H1 (cell line): ENCODE data around the gene EVC2. TPM values are rescaled to one million over a fixed set of nuclear protein-coding genes. Genes with fewer than 3 reads are reported as not detected.

Experiments used
- CTCF ChIA-PET: fragments of 300-600 bp; sonication (Branson Sonifier 250); formaldehyde crosslinking; loops from one replicate; lab custom pipeline; 2021; ENCODE audit not compliant: partially characterized antibody; lab: Charles Lee
- POLR2A ChIA-PET: fragments of 300-600 bp; sonication (Branson Sonifier 250); formaldehyde crosslinking; loops from one replicate; lab custom pipeline; 2021; ENCODE audit warnings: inconsistent platforms; ENCODE audit not compliant: partially characterized antibody; lab: Charles Lee
- DNase-seq, 2 experiments: peaks; one replicate each; pipeline versions ENCODE4 v3.0.0 to v3.0.0-alpha.2; 2010 to 2022; ENCODE audit warnings: low spot score in 2 of 2, low read depth in 1 of 2, mixed read lengths in 1 of 2
- FAIRE-seq: peaks from 2 replicates; lab custom pipeline; 2011; peaks lifted over from hg19 to GRCh38; lab: Jason Lieb, UNC
- H2AFZ ChIP-seq: 2 replicates; pipeline ENCODE4 v1.8.1; 2012; ENCODE audit warnings: low read length, inconsistent platforms
- H2AK5ac ChIP-seq: 2 replicates; pipeline ENCODE4 v1.6.1; 2013; ENCODE audit warnings: low read depth, low read length
- H2BK120ac ChIP-seq: replicated peaks from 2 replicates; pipeline ENCODE3; 2013; ENCODE audit warnings: low read depth, low read length, inconsistent platforms
- H2BK12ac ChIP-seq: 2 replicates; pipeline ENCODE4 v1.6.1; 2013; ENCODE audit warnings: low read depth, low read length
- H2BK15ac ChIP-seq: 2 replicates; pipeline ENCODE4 v1.6.1; 2013; ENCODE audit warnings: low read length
- H2BK20ac ChIP-seq: 2 replicates; pipeline ENCODE4 v1.6.1; 2013; ENCODE audit warnings: low read length
- H2BK5ac ChIP-seq: 2 replicates; pipeline ENCODE4 v1.6.1; 2013; ENCODE audit warnings: low read depth, low read length
- H3K14ac ChIP-seq: 2 replicates; pipeline ENCODE4 v1.6.1; 2013; ENCODE audit warnings: inconsistent platforms; ENCODE audit not compliant: insufficient read length
- H3K18ac ChIP-seq: 2 replicates; pipeline ENCODE4 v1.6.1; 2013; ENCODE audit warnings: low read length; ENCODE audit errors: extremely low read depth
- H3K23ac ChIP-seq: 2 replicates; pipeline ENCODE4 v1.6.1; 2013; ENCODE audit warnings: inconsistent platforms; ENCODE audit not compliant: insufficient read length
- H3K23me2 ChIP-seq: 2 replicates; pipeline ENCODE4 v1.6.1; 2013; ENCODE audit warnings: low read depth, low read length
- H3K27ac ChIP-seq: 2 replicates; pipeline ENCODE4 v1.6.1; 2011; ENCODE audit warnings: low read depth, low read length, inconsistent platforms
- H3K27me3 ChIP-seq, 4 experiments: replicated peaks in 1 of 4; 1 replicate in 1 of 4; 2 replicates in 3 of 4; pipeline versions ENCODE4 v1.6.1 to v1.8.1; 2011 to 2013; ENCODE audit warnings: low read length in 3 of 4, mild to moderate bottlenecking in 3 of 4, inconsistent platforms in 2 of 4, mixed read lengths in 2 of 4, moderate library complexity in 1 of 4; ENCODE audit not compliant: control insufficient read depth in 3 of 4, insufficient read depth in 3 of 4; ENCODE audit errors: extremely low read depth in 1 of 4
- H3K36me3 ChIP-seq, 4 experiments: 2 replicates each; pipeline versions ENCODE4 v1.6.1 to v1.8.1; 2011 to 2013; ENCODE audit warnings: mild to moderate bottlenecking in 4 of 4, low read length in 3 of 4, moderate library complexity in 2 of 4, control low read depth in 1 of 4, inconsistent platforms in 1 of 4; ENCODE audit not compliant: insufficient read depth in 4 of 4, control insufficient read depth in 2 of 4
- H3K4ac ChIP-seq: replicated peaks from 2 replicates; pipeline ENCODE3; 2013; ENCODE audit warnings: low read length, low read depth, mixed read lengths, inconsistent platforms; ENCODE audit not compliant: insufficient read length
- H3K4me1 ChIP-seq, 4 experiments: replicated peaks in 1 of 4; 1 replicate in 1 of 4; 2 replicates in 3 of 4; pipeline versions ENCODE4 v1.6.1 to v1.8.1; 2011 to 2013; ENCODE audit warnings: low read length in 3 of 4, inconsistent platforms in 2 of 4, mixed read lengths in 1 of 4; ENCODE audit not compliant: insufficient read depth in 4 of 4, control insufficient read depth in 3 of 4
- H3K4me2 ChIP-seq, 2 experiments: 2 replicates each; pipeline versions ENCODE4 v1.6.1 to v1.8.1; 2011 to 2013; ENCODE audit warnings: low read depth in 2 of 2, low read length in 2 of 2, control low read depth in 1 of 2, inconsistent platforms in 1 of 2, mild to moderate bottlenecking in 1 of 2; ENCODE audit not compliant: insufficient read depth in 1 of 2
- H3K4me3 ChIP-seq, 4 experiments: fragments of 200-600, 300-600 bp in 1 of 4; sonication (generic), shearing (Covaris generic), sonication (Bioruptor Twin) in 1 of 4; 2 replicates each; pipeline versions ENCODE4 v1.5.1 to v1.8.1; 2011 to 2016; ENCODE audit warnings: low read length in 4 of 4, low read depth in 3 of 4, control low read depth in 2 of 4, inconsistent platforms in 2 of 4, mild to moderate bottlenecking in 2 of 4, mixed read lengths in 1 of 4, moderate library complexity in 1 of 4; ENCODE audit not compliant: insufficient read depth in 2 of 4; ENCODE audit errors: extremely low read depth in 1 of 4
- H3K56ac ChIP-seq: replicated peaks from 2 replicates; pipeline ENCODE3; 2013; ENCODE audit warnings: low read depth, mild to moderate bottlenecking, mixed read lengths, low read length, inconsistent platforms; ENCODE audit not compliant: insufficient read length
- H3K79me1 ChIP-seq: 2 replicates; pipeline ENCODE4 v1.6.1; 2013; ENCODE audit warnings: low read depth, low read length, control low read depth
- H3K79me2 ChIP-seq, 2 experiments: 2 replicates each; pipeline versions ENCODE4 v1.6.1 to v1.8.1; 2012 to 2013; ENCODE audit warnings: low read length in 2 of 2, mild to moderate bottlenecking in 2 of 2, inconsistent platforms in 1 of 2; ENCODE audit not compliant: insufficient read depth in 2 of 2, control insufficient read depth in 1 of 2
- H3K9ac ChIP-seq, 4 experiments: replicated peaks in 1 of 4; 1 replicate in 1 of 4; 2 replicates in 3 of 4; pipeline versions ENCODE4 v1.6.1 to v1.8.1; 2011 to 2013; ENCODE audit warnings: low read depth in 3 of 4, low read length in 3 of 4, control low read depth in 2 of 4, mild to moderate bottlenecking in 2 of 4, moderate library complexity in 2 of 4, inconsistent platforms in 1 of 4; ENCODE audit errors: extremely low read depth in 1 of 4
- H3K9me3 ChIP-seq, 2 experiments: 2 replicates each; pipeline versions ENCODE4 v1.6.1 to v1.8.1; 2012 to 2013; ENCODE audit warnings: mild to moderate bottlenecking in 2 of 2, moderate library complexity in 2 of 2, control low read depth in 1 of 2, inconsistent platforms in 1 of 2, low read depth in 1 of 2, low read length in 1 of 2, mixed read lengths in 1 of 2; ENCODE audit not compliant: insufficient read depth in 2 of 2
- H4K20me1 ChIP-seq, 2 experiments: replicated peaks in 1 of 2; 2 replicates each; pipeline versions ENCODE3 to v1.8.1; 2011 to 2013; ENCODE audit warnings: inconsistent platforms in 2 of 2, low read length in 2 of 2, mild to moderate bottlenecking in 1 of 2; ENCODE audit not compliant: insufficient read depth in 2 of 2, control insufficient read depth in 1 of 2
- H4K5ac ChIP-seq: 2 replicates; pipeline ENCODE4 v1.6.1; 2013; ENCODE audit warnings: low read length, low read depth, mixed read lengths, inconsistent platforms; ENCODE audit not compliant: insufficient read length
- H4K8ac ChIP-seq: 2 replicates; pipeline ENCODE4 v1.8.0; 2013; ENCODE audit warnings: mild to moderate bottlenecking, moderate library complexity, low read length, inconsistent platforms; ENCODE audit not compliant: insufficient read depth; ENCODE audit errors: extremely low read depth
- H4K91ac ChIP-seq: replicated peaks from 2 replicates; pipeline ENCODE3; 2013; ENCODE audit warnings: low read length, mixed read lengths, inconsistent platforms; ENCODE audit not compliant: insufficient read length
- ATF2 ChIP-seq: IDR thresholded peaks from 2 replicates; pipeline ENCODE4 v1.6.1; 2012; ENCODE audit warnings: low read length, inconsistent platforms
- CEBPB ChIP-seq: IDR thresholded peaks from 2 replicates; pipeline ENCODE4 v1.6.1; 2012; ENCODE audit warnings: low read depth, low read length
- CHD1 ChIP-seq: IDR thresholded peaks from 2 replicates; pipeline ENCODE4 v1.6.1; 2012; ENCODE audit warnings: low read depth, low read length, improper control_type of control experiment
- CHD2 ChIP-seq: IDR thresholded peaks from 2 replicates; pipeline ENCODE4 v1.6.1; 2012; ENCODE audit warnings: low read length, improper control_type of control experiment
- CTBP2 ChIP-seq: IDR thresholded peaks from 2 replicates; pipeline ENCODE4 v1.7.0; 2011; ENCODE audit warnings: borderline replicate concordance, mild to moderate bottlenecking, moderate library complexity, mixed read lengths, low read length; ENCODE audit not compliant: insufficient read depth, insufficient read length
- FOSL1 ChIP-seq: IDR thresholded peaks from 2 replicates; pipeline ENCODE4 v1.6.1; 2011; ENCODE audit warnings: mild to moderate bottlenecking, low read depth, low read length, moderate library complexity; ENCODE audit not compliant: insufficient read depth
- GABPA ChIP-seq: IDR thresholded peaks from 2 replicates; pipeline ENCODE4 v1.6.1; 2011; ENCODE audit warnings: mild to moderate bottlenecking, low read length, moderate library complexity, borderline replicate concordance; ENCODE audit not compliant: insufficient read depth
- RAD21 ChIP-seq, 2 experiments: IDR thresholded peaks in 1 of 2; conservative IDR thresholded peaks in 1 of 2; 2 replicates each; pipeline ENCODE4 v1.6.1; 2011; ENCODE audit warnings: low read depth in 2 of 2, low read length in 2 of 2, improper control_type of control experiment in 1 of 2, inconsistent platforms in 1 of 2, mild to moderate bottlenecking in 1 of 2, moderate library complexity in 1 of 2
- RNF2 ChIP-seq: fragments of 200-900, 300-1000 bp; sonication (generic); IDR thresholded peaks from 2 replicates; pipeline ENCODE4 v1.7.1; 2016; ENCODE audit warnings: borderline replicate concordance, low read depth, mild to moderate bottlenecking, antibody characterized with exemption, low read length; ENCODE audit not compliant: poor library complexity, severe bottlenecking; ENCODE audit errors: missing control alignments
- SRF ChIP-seq: IDR thresholded peaks from 2 replicates; pipeline ENCODE4 v1.6.1; 2011; ENCODE audit warnings: mild to moderate bottlenecking, low read depth, low read length, moderate library complexity
- TBP ChIP-seq: IDR thresholded peaks from 2 replicates; pipeline ENCODE4 v1.6.1; 2011; ENCODE audit warnings: low read depth, low read length, improper control_type of control experiment
- WGBS, 2 experiments: shearing (Covaris generic) in 1 of 2; methylation state at CpG; one replicate each; pipeline versions ENCODE4 v1.1.6 to v1.1.7; 2013 to 2015; ENCODE audit warnings: low lambda C conversion rate in 2 of 2, mixed read lengths in 2 of 2, inconsistent platforms in 1 of 2, low coverage in 1 of 2, missing lambda C conversion rate in 1 of 2; ENCODE audit not compliant: insufficient replicate concordance in 2 of 2, insufficient coverage in 1 of 2, insufficient read length in 1 of 2; ENCODE audit errors: extremely low coverage in 1 of 2, missing lambda C conversion rate in 1 of 2; 5-methylcytosine and 5-hydroxymethylcytosine counted together
- polyA plus RNA-seq, 7 experiments: library from polyadenylated mRNA; depleted of rRNA in 3 of 7; stranded (reverse) in 5 of 7; unstranded in 2 of 7; fragments of >200 nt in 5 of 7; fragments of 200-250 nt in 2 of 7; gene quantifications; 1 replicate in 5 of 7; 2 replicates in 1 of 7; 4 replicates in 1 of 7; pipeline versions ENCODE4 v1.2.1 to v1.2.3, GENCODE V29; 2011 to 2013; ENCODE audit warnings: missing spikeins in 2 of 7, mixed read lengths in 2 of 7
- total RNA-seq: library from RNA; stranded (reverse); fragmentation: NEBNext Ultra II Directional; extraction: Animal tissue kit (Norgen Biotek cat#: 25700); gene quantifications from 2 replicates; pipeline ENCODE4 v1.2.1, GENCODE V29; 2021

The EVC2 gene
- total and polyA plus RNA-seq, 2 of the 8 experiments (the other 6 are each of a cell fraction or from before 2014, with no cell fraction given), result 0.73 to 5.9 TPM

GRCh38 chr4:5544762-5545161 is 163.6 kb downstream of the EVC2 start:
- Histone ChIP-seq H3K27me3 (no peaks in the 10 kb centered on the region), H2BK20ac (no peak overlapping the region), H4K8ac (no peak overlapping the region), H3K9me3 (peaks cover 15 to 20% of the 10 kb centered on the region in 2 experiments), H3K18ac (no peak overlapping the region), H3K9ac (no peak overlapping the region), H2BK5ac (no peak overlapping the region), H3K56ac (no peak overlapping the region), H3K79me1 (no peaks in the 10 kb centered on the region), H2AFZ (no peak overlapping the region), H2BK120ac (no peak overlapping the region), H4K91ac (no peak overlapping the region), H3K23me2 (no peaks in the 10 kb centered on the region), H3K4me1 (no peaks in the 10 kb centered on the region), H3K4me3 (no peak overlapping the region), H3K4me2 (no peak overlapping the region), H2AK5ac (no peak overlapping the region), H3K79me2 (no peaks in the 10 kb centered on the region), H3K36me3 (no peaks in the 10 kb centered on the region), H3K27ac (no peak overlapping the region), H3K4ac (no peak overlapping the region), H4K5ac (no peak overlapping the region), H4K20me1 (peaks cover 0 to 2% of the 10 kb centered on the region in 2 experiments), H2BK15ac (no peak overlapping the region), H3K23ac (no peak overlapping the region), H3K14ac (no peak overlapping the region), H2BK12ac (no peak overlapping the region)
- CTCF ChIA-PET, result interaction anchor here (1.0 to 1.6 kb wide), 4 partner anchors 8 to 246 kb away, joined by 3 to 4 read pairs (median 4); no protein-coding TSS in a partner anchor
- no peak for FAIRE-seq
- DNase-seq, result no peak
- 75% methylated on average over 5 of the region's 5 CpGs; no CpG with 5 or more reads in 1 of the 2 experiments for WGBS, 2 experiments
- POLR2A ChIA-PET, result no interaction called here
- TF ChIP-seq TBP, result no peak
- TF ChIP-seq RAD21 (IDR thresholded peaks at IDR 0.05 in 1 of 2, conservative IDR thresholded peaks at IDR 0.05 in 1 of 2; ENCODE audit: low read depth in 2 of 2, low read length in 2 of 2), result no peak
- TF ChIP-seq CHD1, result no peak
- no peak for TF ChIP-seq SRF
- no peak for TF ChIP-seq ATF2
- no peak for TF ChIP-seq RNF2
- TF ChIP-seq FOSL1, result no peak
- no peak for TF ChIP-seq CTBP2
- no peak for TF ChIP-seq CEBPB
- no peak for TF ChIP-seq CHD2
- TF ChIP-seq GABPA, result no peak
